PC-9 (cell line): Measurements from ENCODE around the gene PODXL. TPM values are rescaled to one million over a fixed set of nuclear protein-coding genes. Genes with fewer than 3 reads are reported as not detected.

Source experiments
- BruUV-seq: library from RNA; stranded (reverse); fragments of 400-500 nt; replicated peaks from 2 replicates; lab custom pipeline; 2021; lab: Mats Ljungman, UMichigan
- CTCF ChIA-PET: fragments of 300-600 bp; sonication (Branson Sonifier 250); formaldehyde crosslinking; loops from one replicate; lab custom pipeline; 2022; ENCODE audit warnings: antibody characterized with exemption; lab: Charles Lee
- POLR2A ChIA-PET: fragments of 300-600 bp; sonication (Branson Sonifier 250); formaldehyde crosslinking; loops from one replicate; lab custom pipeline; 2022; ENCODE audit warnings: antibody characterized with exemption; ENCODE audit not compliant: unreplicated experiment; lab: Charles Lee
- DNase-seq, 2 experiments: peaks; one replicate each; pipeline versions ENCODE4 v3.0.0 to v3.0.0-alpha.2; 2015 to 2022; ENCODE audit warnings: mixed read lengths in 1 of 2
- H2AFZ ChIP-seq: fragments of 200-600 bp; sonication (generic); 2 replicates; pipeline ENCODE4 v1.8.1; 2017; ENCODE audit warnings: antibody characterized with exemption
- H3F3A ChIP-seq: fragments of 200-600 bp; sonication (generic); 2 replicates; pipeline ENCODE4 v1.8.1; 2017; ENCODE audit warnings: antibody characterized with exemption, mild to moderate bottlenecking, low read depth; ENCODE audit not compliant: insufficient read depth
- H3K27ac ChIP-seq: fragments of 200-600 bp; sonication (generic); 2 replicates; pipeline ENCODE4 v1.6.1; 2016; ENCODE audit warnings: mixed run types
- H3K27me3 ChIP-seq: fragments of 200-600 bp; sonication (generic); 2 replicates; pipeline ENCODE4 v1.6.1; 2016; ENCODE audit warnings: low read depth, mixed run types; ENCODE audit not compliant: insufficient read depth
- H3K36me3 ChIP-seq: fragments of 200-600 bp; sonication (generic); 2 replicates; pipeline ENCODE4 v1.6.1; 2016; ENCODE audit warnings: low read depth, mixed run types
- H3K4me1 ChIP-seq: fragments of 200-600 bp; sonication (generic); replicated peaks from 2 replicates; pipeline ENCODE4 v1.6.1; 2016; ENCODE audit warnings: mixed run types; ENCODE audit not compliant: insufficient read depth
- H3K4me2 ChIP-seq: fragments of 200-600 bp; sonication (generic); 2 replicates; pipeline ENCODE4 v1.6.1; 2017; ENCODE audit warnings: mixed run types
- H3K4me3 ChIP-seq: fragments of 200-600 bp; sonication (generic); 2 replicates; pipeline ENCODE4 v1.6.1; 2016; ENCODE audit warnings: mixed run types
- H3K79me2 ChIP-seq: fragments of 200-600 bp; sonication (generic); 2 replicates; pipeline ENCODE4 v1.6.1; 2017; ENCODE audit warnings: low read depth, mixed run types
- H3K9me2 ChIP-seq: fragments of 200-600 bp; sonication (generic); 2 replicates; pipeline ENCODE4 v1.8.1; 2017; ENCODE audit warnings: mild to moderate bottlenecking; ENCODE audit not compliant: insufficient read depth
- H3K9me3 ChIP-seq: fragments of 200-600 bp; sonication (generic); 2 replicates; pipeline ENCODE4 v1.8.1; 2016; ENCODE audit warnings: low read depth; ENCODE audit not compliant: insufficient read depth
- H4K20me1 ChIP-seq: fragments of 200-600 bp; sonication (generic); 2 replicates; pipeline ENCODE4 v1.8.1; 2017; ENCODE audit not compliant: insufficient read depth
- EZH2 ChIP-seq: fragments of 200-600 bp; sonication (generic); IDR thresholded peaks from 2 replicates; pipeline ENCODE4 v1.8.0; 2017; ENCODE audit warnings: antibody characterized with exemption, low read depth
- intact Hi-C: fragments of 100-400 bp; cut with micrococcal nuclease; formaldehyde crosslinking; loops from one replicate; pipeline ENCODE4 v1.10.0; 2022; ENCODE audit not compliant: unreplicated experiment
- total RNA-seq: library from RNA; stranded (reverse); gene quantifications from 2 replicates; pipeline ENCODE4 v1.2.3, GENCODE V29; 2021
- TF ChIP-seq, protein P1 (sequence below): fragments of 200-600 bp; sonication (generic); conservative IDR thresholded peaks from 2 replicates; pipeline ENCODE4 v1.6.1; 2017; ENCODE audit warnings: mixed run types, antibody characterized with exemption, mild to moderate bottlenecking, moderate library complexity

Gene PODXL
- total RNA-seq, 1 experiment from 2014 or later, result 75.3 TPM

DNA sequence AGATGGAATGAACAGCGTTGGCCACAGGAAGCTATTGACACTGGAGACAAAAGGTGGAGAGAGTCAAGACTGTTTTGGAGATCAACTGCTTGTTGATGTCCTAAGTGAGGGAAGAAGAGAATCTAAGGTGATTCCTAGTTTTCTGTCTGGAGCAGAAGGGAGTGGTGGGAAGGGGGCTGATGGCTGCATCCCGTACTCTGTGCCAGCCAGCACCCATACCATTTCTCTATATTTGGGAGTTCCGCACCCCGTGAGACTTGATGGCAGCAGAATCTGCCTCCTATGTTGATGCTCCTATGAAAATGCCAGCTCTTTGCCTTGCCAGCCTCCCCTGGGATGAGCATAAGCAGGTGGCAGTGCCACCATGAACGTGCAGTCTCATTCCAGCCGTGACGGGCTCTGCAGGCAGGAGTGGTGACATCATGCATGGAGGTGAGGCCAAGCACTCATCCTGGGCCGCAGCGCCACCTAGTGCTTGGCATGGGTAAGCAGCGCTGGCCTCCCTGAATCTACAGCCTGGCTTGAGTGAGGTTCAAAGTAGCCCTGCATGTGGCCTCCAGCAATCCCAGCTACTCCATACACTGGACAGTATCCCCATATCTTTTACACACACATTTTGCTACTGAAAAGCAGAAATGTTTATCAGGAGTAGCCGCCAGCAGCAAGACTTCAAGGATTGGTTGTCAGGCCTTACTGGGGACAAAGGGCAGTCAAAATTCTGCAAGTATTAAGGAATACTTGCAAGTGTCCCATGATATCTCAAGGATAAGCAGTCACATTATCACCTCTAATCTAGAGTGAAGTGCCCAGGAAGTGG, 43.0 kb downstream of the PODXL start:
- BruUV-seq, result no TSS peak
- no peaks in the 10 kb centered on the region for H3K9me3 ChIP-seq
- DNase-seq, result peak; percentile 76 to 90
- CTCF ChIA-PET, result interaction anchor here (0.5 to 1.7 kb wide), 5 partner anchors 9 to 435 kb away, joined by 3 to 4 read pairs (median 3); no protein-coding TSS in a partner anchor
- no peaks in the 10 kb centered on the region for H3K27me3 ChIP-seq
- no peak overlapping the region for H3K4me3 ChIP-seq
- no peak overlapping the region for H2AFZ ChIP-seq
- peak overlapping the region; percentile 12 for H3K27ac ChIP-seq
- H3K79me2 ChIP-seq, result peaks cover 63% of the 10 kb centered on the region
- TF ChIP-seq, protein P1, sequence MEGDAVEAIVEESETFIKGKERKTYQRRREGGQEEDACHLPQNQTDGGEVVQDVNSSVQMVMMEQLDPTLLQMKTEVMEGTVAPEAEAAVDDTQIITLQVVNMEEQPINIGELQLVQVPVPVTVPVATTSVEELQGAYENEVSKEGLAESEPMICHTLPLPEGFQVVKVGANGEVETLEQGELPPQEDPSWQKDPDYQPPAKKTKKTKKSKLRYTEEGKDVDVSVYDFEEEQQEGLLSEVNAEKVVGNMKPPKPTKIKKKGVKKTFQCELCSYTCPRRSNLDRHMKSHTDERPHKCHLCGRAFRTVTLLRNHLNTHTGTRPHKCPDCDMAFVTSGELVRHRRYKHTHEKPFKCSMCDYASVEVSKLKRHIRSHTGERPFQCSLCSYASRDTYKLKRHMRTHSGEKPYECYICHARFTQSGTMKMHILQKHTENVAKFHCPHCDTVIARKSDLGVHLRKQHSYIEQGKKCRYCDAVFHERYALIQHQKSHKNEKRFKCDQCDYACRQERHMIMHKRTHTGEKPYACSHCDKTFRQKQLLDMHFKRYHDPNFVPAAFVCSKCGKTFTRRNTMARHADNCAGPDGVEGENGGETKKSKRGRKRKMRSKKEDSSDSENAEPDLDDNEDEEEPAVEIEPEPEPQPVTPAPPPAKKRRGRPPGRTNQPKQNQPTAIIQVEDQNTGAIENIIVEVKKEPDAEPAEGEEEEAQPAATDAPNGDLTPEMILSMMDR, result peak; percentile 97
- TF ChIP-seq EZH2, result no peak
- H3K36me3 ChIP-seq, result peaks cover 6% of the 10 kb centered on the region
- H3K9me2 ChIP-seq, result no peaks in the 10 kb centered on the region
- POLR2A ChIA-PET, result no interaction called here
- H4K20me1 ChIP-seq, result peaks cover 4% of the 10 kb centered on the region; the same call in 1 of the 2 replicates
- H3F3A ChIP-seq, result peaks cover 46% of the 10 kb centered on the region
- intact Hi-C loops, result loop anchor here (1.0 kb wide), 1 partner anchor 8 kb away; no protein-coding TSS in a partner anchor
- peaks cover 30% of the 10 kb centered on the region for H3K4me1 ChIP-seq
- peak overlapping the region; percentile 22 for H3K4me2 ChIP-seq

DNA sequence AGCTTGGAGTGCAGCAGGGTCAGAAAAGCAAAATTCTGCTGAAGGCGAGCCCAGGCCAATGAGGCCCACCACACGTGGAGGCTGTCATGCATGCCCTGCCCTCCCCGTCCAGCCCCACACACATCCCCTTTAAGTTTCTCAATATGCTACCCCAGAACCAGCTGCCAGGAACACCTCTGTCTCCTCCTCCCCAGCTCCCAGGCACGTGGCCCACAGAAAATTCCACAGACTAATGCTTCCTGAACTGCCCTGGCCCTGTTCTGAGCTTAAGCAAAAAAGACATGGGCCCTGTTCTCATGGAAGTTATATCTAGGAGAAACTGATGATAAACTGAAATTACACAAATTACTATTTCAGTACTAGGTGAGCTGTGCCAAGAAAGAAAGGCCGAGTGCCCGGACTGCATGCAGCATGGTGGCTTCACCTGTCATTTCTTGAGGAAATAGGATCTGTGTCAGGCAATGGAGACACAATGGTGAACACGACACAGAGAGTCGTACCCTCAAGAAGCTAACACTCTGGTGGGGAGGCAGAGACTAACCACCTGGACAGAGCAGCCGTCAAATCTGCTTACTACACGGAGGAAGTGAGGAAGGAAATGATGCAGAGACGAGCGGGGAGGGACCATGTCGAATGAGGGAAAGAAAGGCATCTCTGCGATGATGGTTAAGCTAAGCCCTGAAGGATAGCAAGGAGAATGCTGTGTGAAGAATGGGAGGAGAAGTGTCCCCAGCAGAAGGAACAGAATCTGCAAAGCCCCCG, 44.5 kb downstream of the PODXL start:
- H4K20me1 ChIP-seq, result peaks cover 4% of the 10 kb centered on the region; the same call in 1 of the 2 replicates

DNA sequence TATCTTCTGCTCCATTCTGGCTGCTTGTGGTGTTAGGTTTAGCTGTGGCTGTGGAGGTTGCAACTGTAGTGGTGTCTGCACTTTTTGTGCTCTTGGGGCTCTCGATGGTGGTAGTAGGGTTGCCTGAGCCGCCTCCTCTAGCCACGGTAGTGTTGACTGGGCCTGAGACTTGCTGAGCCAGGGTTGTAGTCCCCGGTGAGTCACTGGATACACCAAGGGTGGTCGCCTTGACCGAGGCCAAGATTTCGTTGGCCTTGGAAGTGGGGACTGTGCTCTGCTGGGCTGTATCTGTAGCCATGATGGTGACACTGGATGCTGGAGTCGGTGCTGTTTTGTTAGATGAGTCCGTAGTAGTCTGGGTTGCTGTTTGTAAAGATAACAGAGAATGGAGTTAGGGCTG, 45.4 kb downstream of the PODXL start:
- H3K79me2 ChIP-seq, result peaks cover 43% of the 10 kb centered on the region
- no peak for DNase-seq
- H3K9me3 ChIP-seq, result no peaks in the 10 kb centered on the region
- BruUV-seq, result no TSS peak
- CTCF ChIA-PET, result no interaction called here
- peaks cover 17% of the 10 kb centered on the region for H3K36me3 ChIP-seq
- no peak overlapping the region for H3K4me3 ChIP-seq
- no peaks in the 10 kb centered on the region for H3K27me3 ChIP-seq
- POLR2A ChIA-PET, result no interaction called here
- no peak overlapping the region for H3K27ac ChIP-seq
- peaks cover 4% of the 10 kb centered on the region; the same call in 1 of the 2 replicates for H4K20me1 ChIP-seq
- no peak overlapping the region for H2AFZ ChIP-seq
- no peak overlapping the region for H3K4me2 ChIP-seq
- intact Hi-C loops, result no loop called here
- H3K4me1 ChIP-seq, result peaks cover 30% of the 10 kb centered on the region
- TF ChIP-seq, protein P1, result no peak
- TF ChIP-seq EZH2, result no peak
- peaks cover 47% of the 10 kb centered on the region for H3F3A ChIP-seq
- H3K9me2 ChIP-seq, result no peaks in the 10 kb centered on the region

More for the DNA sequence above, 44.5 kb downstream of the PODXL start:
- Histone ChIP-seq H3K79me2 (peaks cover 51% of the 10 kb centered on the region), H3K4me1 (peaks cover 30% of the 10 kb centered on the region), H3K4me2 (no peak overlapping the region), H3K36me3 (peaks cover 12% of the 10 kb centered on the region), H3K27ac (no peak overlapping the region), H2AFZ (no peak overlapping the region), H3K4me3 (no peak overlapping the region), H3K27me3 (no peaks in the 10 kb centered on the region), H3K9me2 (no peaks in the 10 kb centered on the region), H3F3A (peaks cover 50% of the 10 kb centered on the region), H3K9me3 (no peaks in the 10 kb centered on the region)
- ChIA-PET CTCF (no interaction called here), POLR2A (no interaction called here)
- TF ChIP-seq, protein P1, result no peak
- TF ChIP-seq EZH2, result no peak
- no TSS peak for BruUV-seq
- DNase-seq, result no peak
- intact Hi-C loops, result no loop called here
